Activated T-cell treated with anti-CD3 and anti-CD28 coated beads, Interleukin-2, amount 50 U/mL, for 24 hours (primary cell): ENCODE results near the gene MUC15.

Source experiments
- DNase-seq: peaks from one replicate; pipeline ENCODE4 v3.0.0-alpha.2; 2020
- H3K27ac Mint-ChIP-seq: 2 replicates; pipeline ENCODE4 v1.8.0; 2020; ENCODE audit warnings: mild to moderate bottlenecking, mixed read lengths
- H3K27me3 Mint-ChIP-seq: 2 replicates; pipeline ENCODE4 v1.8.0; 2020; ENCODE audit warnings: mixed read lengths
- H3K36me3 Mint-ChIP-seq: 2 replicates; pipeline ENCODE4 v1.8.0; 2020; ENCODE audit warnings: low read depth, mixed read lengths
- H3K4me1 Mint-ChIP-seq: 2 replicates; pipeline ENCODE4 v1.8.0; 2020; ENCODE audit warnings: low read depth, mixed read lengths
- H3K4me3 Mint-ChIP-seq: 2 replicates; pipeline ENCODE4 v1.8.0; 2020; ENCODE audit warnings: mild to moderate bottlenecking, moderate library complexity, mixed read lengths
- H3K9me3 Mint-ChIP-seq: 2 replicates; pipeline ENCODE4 v1.8.0; 2020; ENCODE audit warnings: mixed read lengths

MUC15 gene

GRCh38 chr11:26587073-26587472 is 15.0 kb upstream of the MUC15 start:
- H3K27ac Mint-ChIP-seq = no peak overlapping the region
- H3K4me1 Mint-ChIP-seq = no peaks in the 10 kb centered on the region
- H3K36me3 Mint-ChIP-seq = no peaks in the 10 kb centered on the region
- H3K4me3 Mint-ChIP-seq = no peak overlapping the region
- no peaks in the 10 kb centered on the region for H3K27me3 Mint-ChIP-seq
- DNase-seq = no peak
- H3K9me3 Mint-ChIP-seq = peaks cover 9% of the 10 kb centered on the region

- H3K36me3 Mint-ChIP-seq = no peaks in the 10 kb centered on the region
- no peak for DNase-seq
- no peaks in the 10 kb centered on the region for H3K27me3 Mint-ChIP-seq
Observed at GRCh38 chr11:26584818-26585217, 12.8 kb upstream of the MUC15 start.

GRCh38 chr11:26583550-26583949 is 11.5 kb upstream of the MUC15 start:
- Mint-ChIP-seq H3K9me3 (no peaks in the 10 kb centered on the region), H3K27me3 (no peaks in the 10 kb centered on the region), H3K4me3 (no peak overlapping the region), H3K36me3 (no peaks in the 10 kb centered on the region), H3K27ac (no peak overlapping the region), H3K4me1 (no peaks in the 10 kb centered on the region)
- no peak for DNase-seq

More at GRCh38 chr11:26584818-26585217, 12.8 kb upstream of the MUC15 start:
- no peaks in the 10 kb centered on the region for H3K9me3 Mint-ChIP-seq
- no peaks in the 10 kb centered on the region for H3K4me1 Mint-ChIP-seq
- no peak overlapping the region for H3K27ac Mint-ChIP-seq
- H3K4me3 Mint-ChIP-seq = no peak overlapping the region

GRCh38 chr11:26580929-26581328 is 8.9 kb upstream of the MUC15 start:
- H3K27ac Mint-ChIP-seq = no peak overlapping the region
- H3K36me3 Mint-ChIP-seq = no peaks in the 10 kb centered on the region
- no peaks in the 10 kb centered on the region for H3K4me1 Mint-ChIP-seq
- no peak for DNase-seq
- H3K4me3 Mint-ChIP-seq = no peak overlapping the region
- H3K27me3 Mint-ChIP-seq = no peaks in the 10 kb centered on the region
- H3K9me3 Mint-ChIP-seq = no peaks in the 10 kb centered on the region

GRCh38 chr11:26579683-26580082 is 7.6 kb upstream of the MUC15 start:
- Mint-ChIP-seq H3K27ac (no peak overlapping the region), H3K27me3 (no peaks in the 10 kb centered on the region), H3K4me3 (no peak overlapping the region), H3K9me3 (peaks cover 3% of the 10 kb centered on the region), H3K36me3 (no peaks in the 10 kb centered on the region), H3K4me1 (no peaks in the 10 kb centered on the region)
- no peak for DNase-seq

- DNase-seq = no peak
- H3K4me1 Mint-ChIP-seq = no peaks in the 10 kb centered on the region
- H3K27ac Mint-ChIP-seq = no peak overlapping the region
Observed at GRCh38 chr11:26578998-26579661, 7.1 kb upstream of the MUC15 start.

GRCh38 chr11:26575946-26576345 is 3.9 kb upstream of the MUC15 start:
- DNase-seq = no peak
- Mint-ChIP-seq H3K27ac (no peak overlapping the region), H3K36me3 (no peaks in the 10 kb centered on the region), H3K9me3 (peaks cover 3% of the 10 kb centered on the region), H3K27me3 (no peaks in the 10 kb centered on the region), H3K4me3 (no peak overlapping the region), H3K4me1 (no peaks in the 10 kb centered on the region)

More at GRCh38 chr11:26578998-26579661, 7.1 kb upstream of the MUC15 start:
- no peaks in the 10 kb centered on the region for H3K36me3 Mint-ChIP-seq
- peaks cover 3% of the 10 kb centered on the region for H3K9me3 Mint-ChIP-seq
- no peak overlapping the region for H3K4me3 Mint-ChIP-seq
- no peaks in the 10 kb centered on the region for H3K27me3 Mint-ChIP-seq

- Mint-ChIP-seq H3K36me3 (no peaks in the 10 kb centered on the region), H3K4me1 (no peaks in the 10 kb centered on the region), H3K9me3 (peaks cover 3% of the 10 kb centered on the region), H3K27me3 (no peaks in the 10 kb centered on the region), H3K27ac (no peak overlapping the region), H3K4me3 (no peak overlapping the region)
- DNase-seq = no peak
Observed at GRCh38 chr11:26573896-26574295, 1.8 kb upstream of the MUC15 start.

GRCh38 chr11:26572770-26573402 is 823 bp upstream of the MUC15 start:
- Mint-ChIP-seq H3K27me3 (no peaks in the 10 kb centered on the region), H3K4me1 (no peaks in the 10 kb centered on the region), H3K36me3 (no peaks in the 10 kb centered on the region), H3K9me3 (peaks cover 3% of the 10 kb centered on the region), H3K27ac (no peak overlapping the region), H3K4me3 (no peak overlapping the region)
- DNase-seq = no peak

- H3K4me3 Mint-ChIP-seq = no peak overlapping the region
Observed at GRCh38 chr11:26569646-26570045, 2.4 kb downstream of the MUC15 start.

GRCh38 chr11:26558190-26558589 is 13.9 kb downstream of the MUC15 start:
- peaks cover 3% of the 10 kb centered on the region for H3K9me3 Mint-ChIP-seq
- no peak overlapping the region for H3K27ac Mint-ChIP-seq
- DNase-seq = no peak

More at GRCh38 chr11:26569646-26570045, 2.4 kb downstream of the MUC15 start:
- Mint-ChIP-seq H3K27ac (no peak overlapping the region), H3K9me3 (no peaks in the 10 kb centered on the region), H3K27me3 (no peaks in the 10 kb centered on the region), H3K36me3 (no peaks in the 10 kb centered on the region), H3K4me1 (no peaks in the 10 kb centered on the region)
- no peak for DNase-seq

GRCh38 chr11:26557666-26558065 is 14.4 kb downstream of the MUC15 start:
- H3K27ac Mint-ChIP-seq = no peak overlapping the region
- peaks cover 3% of the 10 kb centered on the region for H3K9me3 Mint-ChIP-seq
- H3K27me3 Mint-ChIP-seq = no peaks in the 10 kb centered on the region
- no peak for DNase-seq
- no peaks in the 10 kb centered on the region for H3K4me1 Mint-ChIP-seq
- H3K4me3 Mint-ChIP-seq = no peak overlapping the region
- no peaks in the 10 kb centered on the region for H3K36me3 Mint-ChIP-seq

More at GRCh38 chr11:26558190-26558589, 13.9 kb downstream of the MUC15 start:
- H3K4me3 Mint-ChIP-seq = no peak overlapping the region
- H3K36me3 Mint-ChIP-seq = no peaks in the 10 kb centered on the region
- H3K4me1 Mint-ChIP-seq = no peaks in the 10 kb centered on the region
- no peaks in the 10 kb centered on the region for H3K27me3 Mint-ChIP-seq

GRCh38 chr11:26556582-26556981 is 15.5 kb downstream of the MUC15 start:
- no peak overlapping the region for H3K4me3 Mint-ChIP-seq
- H3K27me3 Mint-ChIP-seq = no peaks in the 10 kb centered on the region
- DNase-seq = no peak

GRCh38 chr11:26554455-26554854 is 17.6 kb downstream of the MUC15 start:
- H3K27ac Mint-ChIP-seq = no peak overlapping the region
- H3K9me3 Mint-ChIP-seq = no peaks in the 10 kb centered on the region
- H3K27me3 Mint-ChIP-seq = no peaks in the 10 kb centered on the region
- no peak overlapping the region for H3K4me3 Mint-ChIP-seq
- no peak for DNase-seq
- no peaks in the 10 kb centered on the region for H3K4me1 Mint-ChIP-seq
- H3K36me3 Mint-ChIP-seq = no peaks in the 10 kb centered on the region

More at GRCh38 chr11:26556582-26556981, 15.5 kb downstream of the MUC15 start:
- H3K27ac Mint-ChIP-seq = no peak overlapping the region
- peaks cover 3% of the 10 kb centered on the region for H3K9me3 Mint-ChIP-seq
- H3K36me3 Mint-ChIP-seq = no peaks in the 10 kb centered on the region
- no peaks in the 10 kb centered on the region for H3K4me1 Mint-ChIP-seq

- no peaks in the 10 kb centered on the region for H3K9me3 Mint-ChIP-seq
- H3K27ac Mint-ChIP-seq = no peak overlapping the region
- no peaks in the 10 kb centered on the region for H3K4me1 Mint-ChIP-seq
- DNase-seq = no peak
- no peaks in the 10 kb centered on the region for H3K27me3 Mint-ChIP-seq
- H3K4me3 Mint-ChIP-seq = no peak overlapping the region
- H3K36me3 Mint-ChIP-seq = no peaks in the 10 kb centered on the region
Observed at GRCh38 chr11:26553182-26553581, 18.9 kb downstream of the MUC15 start.
